ENCODE results near the gene ZNF543. TPM values are rescaled to one million over a fixed set of nuclear protein-coding genes. Genes with fewer than 3 reads are reported as not detected.
A peak's percentile ranks its signal among the peaks of the same experiment; 100 is the strongest.

The ZNF543 gene
- total RNA-seq, 3 donors from 2014 or later = 6.7 to 14.8 (median 8.5) TPM

- H3K4me3 ChIP-seq = no peak overlapping the region
- no peak for TF ChIP-seq POLR2AphosphoS5 (IDR thresholded peaks at IDR 0.05)
- TF ChIP-seq CTCF (IDR thresholded peaks at IDR 0.05) = no peak
- TF ChIP-seq POLR2A (IDR thresholded peaks at IDR 0.05) = no peak
- H3K27ac ChIP-seq = peak overlapping the region; percentile 30 to 61
- H3K36me3 ChIP-seq = no peaks in the 10 kb centered on the region
- DNase-seq (ENCODE audit: low spot score in 2 of 2) = no peak
- H3K4me1 ChIP-seq = no peaks in the 10 kb centered on the region
- H3K9me3 ChIP-seq = peaks cover 0 to 21% of the 10 kb centered on the region in 2 donors
- no peaks in the 10 kb centered on the region for H3K27me3 ChIP-seq
- intact Hi-C loops (cut with DNase I; ENCODE audit: low total_unique reads) = no loop called here
Measured at GRCh38 chr19:57302727-57303401, 17.4 kb upstream of the ZNF543 start.

- intact Hi-C loops (cut with DNase I; ENCODE audit: low total_unique reads) = no loop called here
- Histone ChIP-seq H3K27ac (peak overlapping the region in 1 of 2 donors; percentile 52), H3K9me3 (peaks cover 0 to 25% of the 10 kb centered on the region in 2 donors), H3K4me3 (no peak overlapping the region), H3K27me3 (no peaks in the 10 kb centered on the region), H3K4me1 (no peaks in the 10 kb centered on the region), H3K36me3 (no peaks in the 10 kb centered on the region)
- TF ChIP-seq POLR2AphosphoS5 (IDR thresholded peaks at IDR 0.05) (no peak), CTCF (IDR thresholded peaks at IDR 0.05) (no peak), POLR2A (IDR thresholded peaks at IDR 0.05) (no peak)
- DNase-seq (ENCODE audit: low spot score in 2 of 2) = no peak
Measured at GRCh38 chr19:57305056-57305455, 15.2 kb upstream of the ZNF543 start.

GRCh38 chr19:57308514-57308913 lies 11.8 kb upstream of the ZNF543 start:
- no peaks in the 10 kb centered on the region for H3K27me3 ChIP-seq
- no peak for TF ChIP-seq POLR2AphosphoS5 (IDR thresholded peaks at IDR 0.05)
- TF ChIP-seq POLR2A (IDR thresholded peaks at IDR 0.05) = no peak
- TF ChIP-seq CTCF (IDR thresholded peaks at IDR 0.05) = no peak
- peaks cover 0 to 6% of the 10 kb centered on the region in 2 donors for H3K9me3 ChIP-seq
- H3K4me3 ChIP-seq = no peak overlapping the region
- no peak for DNase-seq (ENCODE audit: low spot score in 2 of 2)
- H3K4me1 ChIP-seq = no peaks in the 10 kb centered on the region
- H3K27ac ChIP-seq = no peak overlapping the region
- H3K36me3 ChIP-seq = no peaks in the 10 kb centered on the region
- intact Hi-C loops (cut with DNase I; ENCODE audit: low total_unique reads) = no loop called here

- no peak for TF ChIP-seq POLR2A (IDR thresholded peaks at IDR 0.05)
- TF ChIP-seq POLR2AphosphoS5 (IDR thresholded peaks at IDR 0.05) = no peak
- TF ChIP-seq CTCF (IDR thresholded peaks at IDR 0.05) = no peak
- Histone ChIP-seq H3K27me3 (no peaks in the 10 kb centered on the region), H3K9me3 (peaks cover 0 to 6% of the 10 kb centered on the region in 2 donors), H3K27ac (no peak overlapping the region), H3K4me3 (no peak overlapping the region), H3K4me1 (no peaks in the 10 kb centered on the region), H3K36me3 (no peaks in the 10 kb centered on the region)
- intact Hi-C loops (cut with DNase I; ENCODE audit: low total_unique reads) = no loop called here
- no peak for DNase-seq (ENCODE audit: low spot score in 2 of 2)
Measured at GRCh38 chr19:57310792-57311191, 9.5 kb upstream of the ZNF543 start.

- no peak for TF ChIP-seq CTCF (IDR thresholded peaks at IDR 0.05)
- no peak for TF ChIP-seq POLR2AphosphoS5 (IDR thresholded peaks at IDR 0.05)
- no peak for TF ChIP-seq POLR2A (IDR thresholded peaks at IDR 0.05)
- no peak overlapping the region for H3K27ac ChIP-seq
- DNase-seq (ENCODE audit: low spot score in 2 of 2) = no peak
- intact Hi-C loops (cut with DNase I; ENCODE audit: low total_unique reads) = no loop called here
- H3K4me1 ChIP-seq = no peaks in the 10 kb centered on the region
- H3K4me3 ChIP-seq = no peak overlapping the region
- no peaks in the 10 kb centered on the region for H3K36me3 ChIP-seq
- H3K9me3 ChIP-seq = peaks cover 0 to 6% of the 10 kb centered on the region in 2 donors
- H3K27me3 ChIP-seq = no peaks in the 10 kb centered on the region
Measured at GRCh38 chr19:57314146-57314545, 6.1 kb upstream of the ZNF543 start.

Measured in breast epithelium (tissue), 4 donors.